Peyer's patch (tissue), 4 donors: ENCODE data around the gene SLC7A8. TPM values are rescaled to one million over a fixed set of nuclear protein-coding genes. Genes with fewer than 3 reads are reported as not detected.
"Not testable (repeated sequence)": the region's sequence is repeated elsewhere in the genome, so short reads cannot be mapped to it uniquely, and the experiment has no call there.

ENCODE experiments used
- DNase-seq, 3 donors: peaks; one replicate each; pipeline ENCODE4 v3.0.0-alpha.2; 2017 to 2019
- H3K27ac ChIP-seq, 4 donors: fragments of 200-600 bp; sonication (generic); one replicate each; pipeline ENCODE4 v1.5.1; 2016 to 2019
- H3K27me3 ChIP-seq, 2 donors: fragments of 200-600 bp; sonication (generic); one replicate each; pipeline ENCODE4 v1.5.1; 2019
- H3K36me3 ChIP-seq, 3 donors: fragments of 200-600 bp; sonication (generic); one replicate each; pipeline ENCODE4 v1.5.1; 2016 to 2019
- H3K4me1 ChIP-seq, 4 donors: fragments of 200-600 bp; sonication (generic); one replicate each; pipeline ENCODE4 v1.5.1; 2016 to 2019
- H3K4me3 ChIP-seq, 4 donors: fragments of 200-600 bp; sonication (generic); 1 replicate in 3 of 4; 2 replicates in 1 of 4; pipeline ENCODE4 v1.5.1; 2016 to 2019; ENCODE audit warnings: mild to moderate bottlenecking in 1 of 4
- H3K9me3 ChIP-seq, 4 donors: fragments of 200-600 bp; sonication (generic); one replicate each; pipeline ENCODE4 v1.5.1; 2016 to 2019; ENCODE audit warnings: mild to moderate bottlenecking in 1 of 4
- CTCF ChIP-seq, 6 experiments: fragments of 450-650 bp in 4 of 6; fragments of 200-600 bp in 2 of 6; sonication (generic) in 1 of 6; IDR thresholded peaks; one replicate each; pipeline ENCODE4 v1.5.1; 2017 to 2019; ENCODE audit warnings: antibody characterized with exemption in 6 of 6, mild to moderate bottlenecking in 3 of 6, moderate library complexity in 1 of 6
- POLR2A ChIP-seq, 2 donors: fragments of 450-650 bp; IDR thresholded peaks; one replicate each; pipeline ENCODE4 v1.5.1; 2017; ENCODE audit warnings: antibody characterized with exemption in 2 of 2, mild to moderate bottlenecking in 2 of 2, moderate library complexity in 2 of 2
- total RNA-seq, 4 donors: library from RNA; depleted of rRNA; stranded (reverse); fragments of >200 nt; gene quantifications; one replicate each; pipeline ENCODE4 v1.1.0, GENCODE V29; 2016

The SLC7A8 gene
- total RNA-seq: 10 to 100 TPM; 21.8 to 56.9 (median 35.0) TPM

DNA sequence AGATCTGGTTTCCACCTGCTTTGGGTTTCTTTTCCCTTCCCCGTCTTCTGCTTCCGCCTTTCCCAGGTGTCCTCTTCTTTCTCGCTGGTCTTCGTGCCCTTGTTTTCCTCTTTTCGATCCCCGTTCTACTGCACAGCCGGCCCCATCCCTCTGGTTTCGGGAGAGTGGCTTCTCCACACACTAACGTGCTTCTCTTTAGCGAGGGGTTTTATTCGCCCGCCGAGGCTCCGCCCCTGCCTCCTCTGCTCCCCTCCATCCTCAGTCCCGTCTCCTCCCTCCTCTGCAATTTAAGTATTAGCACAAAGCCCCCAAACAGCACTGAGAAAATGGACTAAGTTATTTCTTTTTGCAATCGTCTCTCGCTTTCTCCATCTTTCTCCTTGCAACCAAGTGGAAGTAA, at the start of gene SLC7A8:
Gene SLC7A8, minus strand, starts transcription at position 182 of the 400 bp plus-strand sequence. CDS start 746 bp downstream, outside the sequence.
- H3K4me1 ChIP-seq: peaks cover 0 to 25% (median 4%) of the 10 kb centered on the region in 4 donors
- TF ChIP-seq CTCF (IDR thresholded peaks at IDR 0.05): no peak
- TF ChIP-seq POLR2A (IDR thresholded peaks at IDR 0.05): peak; percentile 37 to 66
- no peaks in the 10 kb centered on the region for H3K36me3 ChIP-seq
- H3K27me3 ChIP-seq: no peaks in the 10 kb centered on the region
- peak; percentile 64 to 80 (median 68) for DNase-seq
- H3K27ac ChIP-seq: peak within 1 kb of the TSS; percentile 38 to 55 (median 52)
- H3K4me3 ChIP-seq: peak within 1 kb of the TSS; percentile 40 to 63 (median 51)
- H3K9me3 ChIP-seq: no peaks in the 10 kb centered on the region

GRCh38 chr14:23232241-23232808, 48.9 kb upstream of the SLC7A8 start:
- H3K4me1 ChIP-seq: not testable (repeated sequence)

DNA sequence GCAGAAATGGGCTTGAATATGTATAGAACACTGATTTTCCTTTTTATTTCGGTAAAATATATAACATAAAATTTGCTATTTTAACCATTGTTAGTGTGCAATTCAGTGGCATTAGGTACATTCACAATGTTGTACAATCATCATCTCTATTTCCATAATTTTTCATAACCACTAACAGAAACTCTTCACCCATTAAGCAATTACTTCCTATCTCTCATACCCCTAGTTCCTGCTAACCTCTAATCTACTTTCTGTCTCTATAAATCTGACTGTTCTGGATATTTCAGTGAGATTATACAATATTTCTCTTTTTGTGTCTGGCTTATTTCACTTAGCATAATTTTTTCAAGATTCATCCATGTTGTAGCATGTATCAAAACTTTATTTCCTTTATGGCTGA, 45.4 kb upstream of the SLC7A8 start:
- TF ChIP-seq POLR2A (IDR thresholded peaks at IDR 0.05): no peak
- TF ChIP-seq CTCF (IDR thresholded peaks at IDR 0.05): no peak
- H3K9me3 ChIP-seq: no peaks in the 10 kb centered on the region
- H3K4me3 ChIP-seq: no peak overlapping the region
- H3K4me1 ChIP-seq: no peaks in the 10 kb centered on the region
- no peaks in the 10 kb centered on the region for H3K36me3 ChIP-seq
- no peak for DNase-seq
- no peak overlapping the region for H3K27ac ChIP-seq
- H3K27me3 ChIP-seq: no peaks in the 10 kb centered on the region

More at GRCh38 chr14:23232241-23232808, 48.9 kb upstream of the SLC7A8 start:
- not testable (repeated sequence) for H3K36me3 ChIP-seq, DNase-seq, H3K27ac ChIP-seq, H3K4me3 ChIP-seq, H3K9me3 ChIP-seq, H3K27me3 ChIP-seq

GRCh38 chr14:23227566-23227965, 44.1 kb upstream of the SLC7A8 start:
- DNase-seq: no peak
- H3K4me3 ChIP-seq: no peak overlapping the region
- no peaks in the 10 kb centered on the region for H3K27me3 ChIP-seq
- H3K27ac ChIP-seq: no peak overlapping the region
- no peaks in the 10 kb centered on the region for H3K4me1 ChIP-seq
- H3K9me3 ChIP-seq: no peaks in the 10 kb centered on the region
- no peaks in the 10 kb centered on the region for H3K36me3 ChIP-seq
- TF ChIP-seq POLR2A (IDR thresholded peaks at IDR 0.05) (no peak), CTCF (IDR thresholded peaks at IDR 0.05) (no peak)

DNA sequence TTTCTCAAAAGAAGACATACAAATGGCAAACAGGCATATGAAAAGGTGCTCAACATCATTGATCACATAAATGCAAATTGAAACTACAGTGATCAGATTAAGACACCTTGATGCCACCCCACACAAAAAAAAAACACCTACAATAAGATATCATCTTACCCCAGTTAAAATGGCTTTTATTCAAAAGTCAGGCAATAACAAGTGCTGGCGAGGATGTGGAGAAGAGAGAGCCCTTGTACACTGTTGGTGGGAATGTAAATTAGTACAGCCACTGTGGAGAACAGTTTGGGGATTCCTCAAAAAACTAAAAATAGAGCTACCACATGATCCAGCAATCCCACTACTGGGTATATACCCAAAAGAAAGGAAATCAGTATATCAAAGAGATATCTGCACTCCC, 41.5 kb upstream of the SLC7A8 start:
- not testable (repeated sequence) for H3K27ac ChIP-seq

DNA sequence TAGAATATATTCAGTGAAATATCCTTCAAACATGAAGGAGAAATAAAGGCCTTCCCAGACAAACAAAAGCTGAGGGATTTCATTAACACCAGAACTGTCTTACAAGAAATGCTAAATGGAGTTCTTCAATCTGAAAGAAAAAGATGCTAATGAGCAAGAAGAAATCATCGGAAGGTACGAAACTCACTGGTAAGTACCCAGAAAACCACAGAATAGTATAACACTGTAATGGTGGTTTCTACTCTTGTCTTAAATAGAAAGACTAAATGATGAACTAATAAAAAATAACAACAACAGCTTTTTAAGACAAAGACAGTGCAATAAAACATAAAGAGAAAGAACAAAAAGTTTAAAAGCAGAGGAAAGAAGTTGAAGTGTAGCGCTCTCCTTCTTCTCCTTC, 35.6 kb upstream of the SLC7A8 start:
- no peaks in the 10 kb centered on the region for H3K9me3 ChIP-seq
- no peak for DNase-seq
- no peaks in the 10 kb centered on the region for H3K4me1 ChIP-seq
- H3K4me3 ChIP-seq: no peak overlapping the region
- TF ChIP-seq POLR2A (IDR thresholded peaks at IDR 0.05) (no peak), CTCF (IDR thresholded peaks at IDR 0.05) (no peak)
- no peaks in the 10 kb centered on the region for H3K36me3 ChIP-seq
- no peaks in the 10 kb centered on the region for H3K27me3 ChIP-seq
- H3K27ac ChIP-seq: no peak overlapping the region

More for the DNA sequence above, 41.5 kb upstream of the SLC7A8 start:
- H3K4me1 ChIP-seq, H3K36me3 ChIP-seq, DNase-seq, H3K27me3 ChIP-seq, H3K9me3 ChIP-seq, H3K4me3 ChIP-seq: not testable (repeated sequence)
